Hepatocyte (in vitro differentiated cells): ENCODE data around the gene MZT2B.
"Not testable (repeated sequence)": the region's sequence is repeated elsewhere in the genome, so short reads cannot be mapped to it uniquely, and the experiment has no call there.

Source experiments
- CTCF ChIP-seq: fragments of 200-600 bp; sonication (generic); IDR thresholded peaks from 2 replicates; pipeline ENCODE4 v1.5.1; 2016; ENCODE audit warnings: antibody characterized with exemption, mild to moderate bottlenecking; ENCODE audit not compliant: poor library complexity
- EZH2 ChIP-seq: fragments of 200-600 bp; sonication (generic); IDR thresholded peaks from 2 replicates; pipeline ENCODE4 v1.6.1; 2016; ENCODE audit warnings: antibody characterized with exemption, mild to moderate bottlenecking, borderline replicate concordance
- EZH2phosphoT487 ChIP-seq: fragments of 200-600 bp; sonication (generic); IDR thresholded peaks from one replicate; pipeline ENCODE4 v1.6.1; 2018; ENCODE audit warnings: antibody characterized with exemption, mild to moderate bottlenecking, low read depth, moderate library complexity; ENCODE audit not compliant: unreplicated experiment, severe bottlenecking

GRCh38 chr2:130195089-130195635, 13.1 kb downstream of the MZT2B start:
- TF ChIP-seq EZH2phosphoT487, CTCF, EZH2: not testable (repeated sequence)
